Natural killer cell (primary cell): ENCODE measurements around the gene P2RX3. TPM values are rescaled to one million over a fixed set of nuclear protein-coding genes. Genes with fewer than 3 reads are reported as not detected.

Experiments used
- ATAC-seq, 3 donors: fragments of 150-1000 bp in 2 of 3; fragments of 200-7000 bp in 1 of 3; cut with Tn5 transposase; 1 replicate in 1 of 3; 2 replicates in 2 of 3; pipeline ENCODE4 v1.10.0; 2021; ENCODE audit warnings: mild to moderate bottlenecking in 2 of 3, moderate library complexity in 2 of 3
- DNase-seq, 2 donors: peaks; one replicate each; pipeline versions ENCODE4 v3.0.0 to v3.0.0-alpha.2; 2013 to 2021; ENCODE audit warnings: mixed read lengths in 1 of 2
- H3K27ac ChIP-seq: one replicate; pipeline ENCODE4 v1.5.1; 2013; ENCODE audit warnings: mild to moderate bottlenecking, low read length
- H3K27me3 ChIP-seq: one replicate; pipeline ENCODE4 v1.6.1; 2013; ENCODE audit warnings: low read length; ENCODE audit not compliant: control insufficient read depth, insufficient read depth
- H3K36me3 ChIP-seq: one replicate; pipeline ENCODE4 v1.6.1; 2013; ENCODE audit warnings: low read length; ENCODE audit not compliant: control insufficient read depth, insufficient read depth
- H3K4me1 ChIP-seq: one replicate; pipeline ENCODE4 v1.6.1; 2013; ENCODE audit warnings: low read length; ENCODE audit not compliant: control insufficient read depth, insufficient read depth
- H3K4me3 ChIP-seq: one replicate; pipeline ENCODE4 v1.5.1; 2013; ENCODE audit warnings: low read length
- H3K9me3 ChIP-seq: one replicate; pipeline ENCODE4 v1.6.1; 2013; ENCODE audit warnings: low read length; ENCODE audit not compliant: control insufficient read depth, insufficient read depth
- H3K27ac Mint-ChIP-seq, 2 donors: one replicate each; pipeline ENCODE4 v1.8.0; 2022; ENCODE audit warnings: mild to moderate bottlenecking in 2 of 2, mixed read lengths in 2 of 2, moderate library complexity in 1 of 2
- H3K27me3 Mint-ChIP-seq, 2 donors: one replicate each; pipeline ENCODE4 v1.8.0; 2022; ENCODE audit warnings: low read depth in 2 of 2, mixed read lengths in 2 of 2
- H3K36me3 Mint-ChIP-seq: one replicate; pipeline ENCODE4 v1.8.0; 2022; ENCODE audit warnings: mixed read lengths
- H3K4me1 Mint-ChIP-seq, 2 donors: one replicate each; pipeline ENCODE4 v1.8.0; 2022; ENCODE audit warnings: mixed read lengths in 2 of 2
- H3K4me3 Mint-ChIP-seq: one replicate; pipeline ENCODE4 v1.8.0; 2022; ENCODE audit warnings: mild to moderate bottlenecking, moderate library complexity, mixed read lengths
- H3K9me3 Mint-ChIP-seq, 2 donors: one replicate each; pipeline ENCODE4 v1.8.0; 2022; ENCODE audit warnings: mixed read lengths in 2 of 2
- WGBS: methylation state at CpG from one replicate; pipeline ENCODE4 v1.1.7; 2013; ENCODE audit warnings: missing lambda C conversion rate; ENCODE audit not compliant: insufficient coverage; 5-methylcytosine and 5-hydroxymethylcytosine counted together
- intact Hi-C: fragments of 100-400 bp; cut with micrococcal nuclease; formaldehyde crosslinking; loops from one replicate; pipeline ENCODE4 v1.14.2; 2022
- total RNA-seq, 4 donors: library from RNA; stranded (reverse); fragments of 120-200 nt in 1 of 4; gene quantifications; one replicate each; pipeline versions ENCODE4 v1.2.3 to v1.2.4, GENCODE V29; 2013 to 2022
- TF ChIP-seq, protein P1 (sequence below): fragments of 200-600 bp; IDR thresholded peaks from one replicate; pipeline ENCODE4 v1.8.0; 2022; ENCODE audit warnings: antibody characterized with exemption

P2RX3 gene
- total RNA-seq, 3 donors from 2014 or later (not counting 1 experiment from before 2014, with no cell fraction given) = not detected

DNA sequence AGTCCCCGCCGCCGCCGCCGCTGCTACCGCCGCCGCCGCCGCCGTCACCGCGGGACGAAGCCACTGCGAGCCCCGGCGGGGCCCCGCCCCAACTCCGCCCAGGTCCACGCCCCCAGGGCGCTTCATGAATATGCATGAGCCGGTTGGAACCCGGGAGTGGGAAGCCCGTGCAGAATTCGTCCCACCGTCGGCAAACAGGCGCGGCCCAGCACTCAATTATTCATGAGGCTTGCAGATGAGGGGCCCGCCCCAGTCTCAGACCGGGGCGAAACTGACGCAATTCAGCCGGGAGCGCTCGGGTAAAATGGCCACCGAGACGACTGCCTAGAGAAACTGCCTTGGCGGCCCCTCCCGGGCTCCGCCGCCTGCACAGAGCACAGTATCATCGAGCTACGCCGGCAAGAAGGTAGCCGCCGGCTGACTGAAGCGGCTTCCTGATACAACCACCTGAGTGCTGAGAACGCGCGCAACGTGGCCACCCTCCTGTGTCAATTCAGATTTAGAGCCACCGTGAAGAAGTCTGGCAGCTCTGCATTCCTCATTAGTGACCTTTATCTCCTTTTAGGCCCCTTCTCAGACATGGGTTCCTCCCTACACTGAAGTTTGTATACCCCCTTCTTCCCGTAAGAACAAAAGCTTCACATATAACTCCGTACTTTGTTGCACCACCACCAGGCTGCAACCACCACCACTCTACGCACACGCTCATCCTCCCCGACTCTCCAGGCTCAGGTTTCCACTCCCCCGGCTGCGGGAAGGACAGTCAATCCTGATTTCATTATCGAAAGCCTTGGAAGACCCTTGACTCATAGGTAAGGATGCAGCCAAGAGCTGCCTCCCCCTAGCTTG, 13.0 kb upstream of the P2RX3 start, which contains the start of gene TNKS1BP1:
Gene TNKS1BP1, minus strand, starts transcription at position 67 of the 849 bp plus-strand sequence. CDS start 3,067 bp downstream, outside the sequence.
- no peaks in the 10 kb centered on the region for H3K9me3 Mint-ChIP-seq
- intact Hi-C loops = loop anchor here (1.0 kb wide), 1 partner anchor 10 kb away; the partner anchor contains the start of gene SSRP1
- no peaks in the 10 kb centered on the region for H3K9me3 ChIP-seq
- no peaks in the 10 kb centered on the region for H3K27me3 ChIP-seq
- peaks cover 25% of the 10 kb centered on the region for H3K36me3 Mint-ChIP-seq
- peaks cover 19% of the 10 kb centered on the region for H3K4me1 ChIP-seq
- H3K27ac Mint-ChIP-seq = peak within 1 kb of the TSS; percentile 96 to 97
- peak within 1 kb of the TSS; percentile 81 for H3K4me3 ChIP-seq
- peaks cover 28% of the 10 kb centered on the region for H3K36me3 ChIP-seq
- 2% methylated on average over 61 of the region's 61 CpGs for WGBS
- peak within 1 kb of the TSS; percentile 87 for H3K27ac ChIP-seq
- TF ChIP-seq, protein P1, sequence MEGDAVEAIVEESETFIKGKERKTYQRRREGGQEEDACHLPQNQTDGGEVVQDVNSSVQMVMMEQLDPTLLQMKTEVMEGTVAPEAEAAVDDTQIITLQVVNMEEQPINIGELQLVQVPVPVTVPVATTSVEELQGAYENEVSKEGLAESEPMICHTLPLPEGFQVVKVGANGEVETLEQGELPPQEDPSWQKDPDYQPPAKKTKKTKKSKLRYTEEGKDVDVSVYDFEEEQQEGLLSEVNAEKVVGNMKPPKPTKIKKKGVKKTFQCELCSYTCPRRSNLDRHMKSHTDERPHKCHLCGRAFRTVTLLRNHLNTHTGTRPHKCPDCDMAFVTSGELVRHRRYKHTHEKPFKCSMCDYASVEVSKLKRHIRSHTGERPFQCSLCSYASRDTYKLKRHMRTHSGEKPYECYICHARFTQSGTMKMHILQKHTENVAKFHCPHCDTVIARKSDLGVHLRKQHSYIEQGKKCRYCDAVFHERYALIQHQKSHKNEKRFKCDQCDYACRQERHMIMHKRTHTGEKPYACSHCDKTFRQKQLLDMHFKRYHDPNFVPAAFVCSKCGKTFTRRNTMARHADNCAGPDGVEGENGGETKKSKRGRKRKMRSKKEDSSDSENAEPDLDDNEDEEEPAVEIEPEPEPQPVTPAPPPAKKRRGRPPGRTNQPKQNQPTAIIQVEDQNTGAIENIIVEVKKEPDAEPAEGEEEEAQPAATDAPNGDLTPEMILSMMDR = no peak
- DNase-seq = peak; percentile 84 to 93
- peak; percentile 83 to 90 (median 84) for ATAC-seq
- peak within 1 kb of the TSS; percentile 93 for H3K4me3 Mint-ChIP-seq
- H3K27me3 Mint-ChIP-seq = no peaks in the 10 kb centered on the region
- H3K4me1 Mint-ChIP-seq = peaks cover 10 to 35% of the 10 kb centered on the region in 2 donors

DNA sequence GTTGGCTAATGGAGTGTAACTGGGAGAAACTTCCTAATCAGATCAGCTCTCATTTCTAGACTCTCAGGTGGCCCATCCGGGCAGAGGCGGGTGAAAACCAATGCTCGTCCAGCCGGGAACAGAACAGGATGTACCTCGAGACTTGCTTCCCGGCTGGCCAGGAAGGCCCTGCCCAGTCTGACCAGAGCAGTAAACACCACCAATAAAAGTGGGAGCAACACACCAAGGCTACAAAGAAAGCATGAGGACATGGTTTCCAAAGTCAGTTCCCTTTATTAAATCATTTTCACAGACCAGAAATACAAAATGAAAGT, 12.5 kb upstream of the P2RX3 start:
- peak overlapping the region; percentile 81 for H3K4me3 ChIP-seq
- DNase-seq (no peak), ATAC-seq (no peak)
- peak overlapping the region; percentile 93 for H3K4me3 Mint-ChIP-seq
- H3K27ac Mint-ChIP-seq = peak overlapping the region; percentile 96 to 97
- 28% methylated on average over 6 of the region's 6 CpGs for WGBS
- H3K27me3 ChIP-seq = no peaks in the 10 kb centered on the region
- intact Hi-C loops = loop anchor here (1.0 kb wide), 1 partner anchor 10 kb away; the partner anchor contains the start of gene SSRP1
- peak overlapping the region; percentile 87 for H3K27ac ChIP-seq
- H3K36me3 ChIP-seq = peaks cover 33% of the 10 kb centered on the region
- peaks cover 10 to 35% of the 10 kb centered on the region in 2 donors for H3K4me1 Mint-ChIP-seq
- no peaks in the 10 kb centered on the region for H3K9me3 ChIP-seq
- peaks cover 19% of the 10 kb centered on the region for H3K4me1 ChIP-seq
- TF ChIP-seq, protein P1 = no peak
- H3K9me3 Mint-ChIP-seq = no peaks in the 10 kb centered on the region
- H3K36me3 Mint-ChIP-seq = peaks cover 29% of the 10 kb centered on the region
- H3K27me3 Mint-ChIP-seq = no peaks in the 10 kb centered on the region

DNA sequence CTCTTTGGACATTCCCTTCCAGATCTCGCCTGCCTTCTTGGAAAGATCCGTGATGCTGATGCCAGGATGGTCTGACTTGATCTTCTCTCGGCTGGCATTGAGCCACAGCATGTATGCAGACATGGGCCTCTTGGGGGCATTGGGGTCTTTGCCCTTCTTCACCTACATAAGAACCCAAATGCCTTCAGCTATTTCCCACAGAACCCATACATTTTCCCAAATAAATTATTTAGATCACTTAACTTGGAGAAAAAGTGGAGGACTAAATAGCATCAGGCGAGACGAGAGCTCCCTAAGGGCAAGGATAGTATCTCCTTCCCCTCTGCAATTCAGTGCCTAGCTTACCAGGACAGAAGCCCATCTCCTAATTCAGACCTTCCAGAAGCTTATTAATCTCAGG, 10.4 kb upstream of the P2RX3 start:
- WGBS = 97% methylated on average over 5 of the region's 5 CpGs
- Mint-ChIP-seq H3K27me3 (no peaks in the 10 kb centered on the region), H3K4me1 (peaks cover 10 to 28% of the 10 kb centered on the region in 2 donors), H3K36me3 (peaks cover 37% of the 10 kb centered on the region), H3K27ac (peak overlapping the region; percentile 96 to 97), H3K4me3 (peak overlapping the region; percentile 79), H3K9me3 (no peaks in the 10 kb centered on the region)
- Histone ChIP-seq H3K4me3 (no peak overlapping the region), H3K9me3 (no peaks in the 10 kb centered on the region), H3K4me1 (peaks cover 19% of the 10 kb centered on the region), H3K27me3 (no peaks in the 10 kb centered on the region), H3K27ac (no peak overlapping the region), H3K36me3 (peaks cover 54% of the 10 kb centered on the region)
- intact Hi-C loops = no loop called here
- TF ChIP-seq, protein P1 = no peak
- no peak for ATAC-seq
- DNase-seq = no peak
